NK-92 (cell line): ENCODE results near the gene TUNAR.

Source experiments
- DNase-seq: peaks from one replicate; lab custom pipeline; 2025; ENCODE audit not compliant: unreplicated experiment; lab: John Stamatoyannopoulos, UW

The TUNAR gene

GRCh38 chr14:95871531-95871930 lies 5.1 kb upstream of the TUNAR start:
- DNase-seq: no peak

- DNase-seq: no peak
Measured at GRCh38 chr14:95872777-95873176, 3.9 kb upstream of the TUNAR start.

- DNase-seq: no peak
Measured at GRCh38 chr14:95875831-95876760, 536 bp upstream of the TUNAR start.

- no peak for DNase-seq
Measured at GRCh38 chr14:95877633-95878032, 1.0 kb downstream of the TUNAR start.

- DNase-seq: no peak
Measured at GRCh38 chr14:95884377-95884776, 7.7 kb downstream of the TUNAR start.

- no peak for DNase-seq
Measured at GRCh38 chr14:95885278-95885677, 8.6 kb downstream of the TUNAR start.

GRCh38 chr14:95885866-95886265 lies 9.2 kb downstream of the TUNAR start:
- DNase-seq: no peak

GRCh38 chr14:95886366-95887056 lies 9.9 kb downstream of the TUNAR start:
- no peak for DNase-seq

GRCh38 chr14:95887351-95887750 lies 10.7 kb downstream of the TUNAR start:
- DNase-seq: no peak

GRCh38 chr14:95889236-95889979 lies 12.8 kb downstream of the TUNAR start:
- no peak for DNase-seq

GRCh38 chr14:95891742-95892141 lies 15.1 kb downstream of the TUNAR start:
- no peak for DNase-seq

GRCh38 chr14:95892142-95892541 lies 15.5 kb downstream of the TUNAR start:
- no peak for DNase-seq

- no peak for DNase-seq
Measured at GRCh38 chr14:95895720-95896119, 19.1 kb downstream of the TUNAR start.

GRCh38 chr14:95896498-95897135 lies 20.0 kb downstream of the TUNAR start:
- no peak for DNase-seq

- DNase-seq: no peak
Measured at GRCh38 chr14:95897280-95897679, 20.6 kb downstream of the TUNAR start.

GRCh38 chr14:95901054-95901453 lies 24.4 kb downstream of the TUNAR start:
- DNase-seq: no peak

GRCh38 chr14:95902273-95902826 lies 25.7 kb downstream of the TUNAR start:
- no peak for DNase-seq

GRCh38 chr14:95903165-95903564 lies 26.5 kb downstream of the TUNAR start:
- DNase-seq: no peak

GRCh38 chr14:95903616-95904107 lies 27.0 kb downstream of the TUNAR start:
- no peak for DNase-seq

GRCh38 chr14:95906591-95906990 lies 30.0 kb downstream of the TUNAR start:
- DNase-seq: no peak

- DNase-seq: no peak
Measured at GRCh38 chr14:95910628-95911027, 34.0 kb downstream of the TUNAR start.
